AG04449 (cell line): ENCODE measurements around the gene STK4.

Source experiments
- CTCF ChIA-PET: fragments of 350-600 bp; formaldehyde crosslinking; extraction: SDS; loops from one replicate; lab custom pipeline; 2021; ENCODE audit warnings: antibody characterized with exemption; lab: Yijun Ruan, JAX
- POLR2A ChIA-PET: fragments of 400-600, 350-600 bp; formaldehyde crosslinking; extraction: SDS; loops from one replicate; lab custom pipeline; 2020; ENCODE audit warnings: antibody characterized with exemption, inconsistent platforms; lab: Yijun Ruan, JAX
- DNase-seq: peaks from one replicate; pipeline ENCODE4 v3.0.0-alpha.2; 2010; ENCODE audit warnings: low read depth, low spot score
- H3K4me3 ChIP-seq: 2 replicates; pipeline ENCODE4 v1.5.1; 2011; ENCODE audit warnings: low read depth, mild to moderate bottlenecking, control low read depth, low read length
- TF ChIP-seq, protein P1 (sequence below): IDR thresholded peaks from one replicate; pipeline ENCODE4 v1.5.1; 2011; ENCODE audit warnings: mild to moderate bottlenecking, moderate library complexity, low read length, control low read depth, inconsistent platforms; ENCODE audit not compliant: insufficient read depth; ENCODE audit errors: missing control alignments

STK4 gene

DNA sequence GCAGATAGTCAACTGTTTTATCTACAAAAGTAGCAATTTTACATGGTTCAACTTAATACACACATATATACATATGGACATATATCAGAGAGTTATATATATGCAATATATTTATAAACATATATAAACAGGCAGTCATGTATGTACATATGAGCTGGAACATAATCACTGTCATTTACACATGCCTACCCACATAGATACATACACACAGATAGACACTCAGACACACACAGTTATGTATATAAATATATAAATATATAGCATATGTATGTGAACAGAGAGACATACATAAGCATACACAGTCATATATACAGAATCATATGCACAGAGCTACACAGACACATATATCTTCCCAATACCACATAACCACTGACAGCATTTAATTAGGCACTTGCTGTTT lies 146.4 kb downstream of the STK4 start:
- ChIA-PET POLR2A (no interaction called here), CTCF (interaction anchor here (0.7 to 14.1 kb wide), 23 partner anchors 8 to 324 kb away, joined by 3 to 231 read pairs (median 6); partner anchors contain the start of gene KCNS1)
- DNase-seq: no peak
- TF ChIP-seq, protein P1, sequence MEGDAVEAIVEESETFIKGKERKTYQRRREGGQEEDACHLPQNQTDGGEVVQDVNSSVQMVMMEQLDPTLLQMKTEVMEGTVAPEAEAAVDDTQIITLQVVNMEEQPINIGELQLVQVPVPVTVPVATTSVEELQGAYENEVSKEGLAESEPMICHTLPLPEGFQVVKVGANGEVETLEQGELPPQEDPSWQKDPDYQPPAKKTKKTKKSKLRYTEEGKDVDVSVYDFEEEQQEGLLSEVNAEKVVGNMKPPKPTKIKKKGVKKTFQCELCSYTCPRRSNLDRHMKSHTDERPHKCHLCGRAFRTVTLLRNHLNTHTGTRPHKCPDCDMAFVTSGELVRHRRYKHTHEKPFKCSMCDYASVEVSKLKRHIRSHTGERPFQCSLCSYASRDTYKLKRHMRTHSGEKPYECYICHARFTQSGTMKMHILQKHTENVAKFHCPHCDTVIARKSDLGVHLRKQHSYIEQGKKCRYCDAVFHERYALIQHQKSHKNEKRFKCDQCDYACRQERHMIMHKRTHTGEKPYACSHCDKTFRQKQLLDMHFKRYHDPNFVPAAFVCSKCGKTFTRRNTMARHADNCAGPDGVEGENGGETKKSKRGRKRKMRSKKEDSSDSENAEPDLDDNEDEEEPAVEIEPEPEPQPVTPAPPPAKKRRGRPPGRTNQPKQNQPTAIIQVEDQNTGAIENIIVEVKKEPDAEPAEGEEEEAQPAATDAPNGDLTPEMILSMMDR: no peak
- no peak overlapping the region for H3K4me3 ChIP-seq

DNA sequence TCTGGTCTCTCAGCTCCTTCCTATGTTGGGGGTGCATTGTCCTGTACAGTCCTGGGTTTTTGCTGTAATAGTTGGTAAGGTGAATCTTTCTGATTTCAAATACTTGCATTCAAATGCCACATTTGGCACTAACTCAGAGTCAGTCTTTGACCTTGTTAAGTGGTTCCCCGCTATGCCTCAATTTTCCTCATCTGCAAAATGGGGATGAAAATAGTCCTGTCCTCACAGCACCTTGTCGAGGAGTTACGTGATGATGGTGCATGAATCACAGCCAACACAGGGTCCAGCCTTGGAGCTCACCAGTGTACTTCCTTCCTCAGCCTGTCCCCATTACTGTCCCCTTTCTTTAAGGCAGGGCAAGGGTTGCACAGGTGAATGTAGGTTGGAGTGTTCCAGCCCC lies 147.6 kb downstream of the STK4 start:
- TF ChIP-seq, protein P1: no peak
- POLR2A ChIA-PET: no interaction called here

DNA sequence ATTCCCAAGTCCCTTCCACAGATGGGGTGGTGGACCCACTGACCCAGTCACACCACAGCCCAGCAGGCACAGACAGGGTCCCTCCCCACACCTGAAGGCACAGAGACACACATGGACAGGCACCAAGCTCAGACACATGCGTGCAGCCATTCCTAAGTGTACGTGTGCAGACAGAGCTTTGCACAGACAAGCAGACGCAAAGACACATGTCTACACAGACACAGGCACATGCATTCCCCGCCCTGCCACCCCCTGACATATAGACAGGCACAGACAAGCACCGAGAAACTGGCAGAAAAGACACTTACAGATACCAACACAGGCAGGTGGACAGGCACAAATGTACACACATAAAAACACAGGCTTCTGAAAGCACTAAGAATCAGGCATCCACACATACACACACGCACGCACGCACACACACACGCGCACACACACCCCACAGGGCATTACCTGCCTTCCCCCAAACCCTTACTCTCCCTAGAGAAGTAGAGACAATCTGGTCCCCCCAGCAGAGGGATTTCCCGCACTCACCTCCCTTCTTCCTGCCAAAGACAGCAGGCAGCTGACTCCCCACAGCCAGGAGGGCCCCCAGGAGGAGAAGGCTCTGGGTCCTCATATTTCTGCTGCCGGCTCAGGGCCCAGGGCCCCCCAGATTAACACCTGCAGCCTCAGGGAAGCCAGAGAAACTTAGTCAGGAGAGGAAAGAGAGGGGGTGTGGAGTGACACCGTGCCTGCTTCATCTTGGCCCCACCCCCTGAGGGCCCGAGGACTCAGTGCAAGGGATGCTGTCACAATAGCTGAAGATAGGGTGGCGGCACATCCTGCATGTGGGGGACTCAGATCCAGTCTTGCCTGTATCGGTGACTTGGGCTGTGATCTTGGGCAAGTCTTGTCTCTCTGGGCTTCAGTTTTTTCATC lies 148.4 kb downstream of the STK4 start, which contains the start of gene WFDC5:
WFDC5 (minus strand) TSS at position 710 of the 921 bp plus-strand sequence; CDS start at position 619, 91 bp downstream.
- POLR2A ChIA-PET: no interaction called here
- CTCF ChIA-PET: interaction anchor here (1.9 to 14.1 kb wide), 4 partner anchors 19 to 178 kb away, joined by 7 to 231 read pairs (median 126); partner anchors contain the start of gene KCNS1
- TF ChIP-seq, protein P1: no peak
- no peak within 1 kb of the TSS for H3K4me3 ChIP-seq
- no peak for DNase-seq

More for the DNA sequence above, 147.6 kb downstream of the STK4 start:
- H3K4me3 ChIP-seq: no peak overlapping the region
- CTCF ChIA-PET: interaction anchor here (1.2 to 14.1 kb wide), 8 partner anchors 18 to 191 kb away, joined by 3 to 231 read pairs (median 13); partner anchors contain the start of gene KCNS1
- DNase-seq: no peak

DNA sequence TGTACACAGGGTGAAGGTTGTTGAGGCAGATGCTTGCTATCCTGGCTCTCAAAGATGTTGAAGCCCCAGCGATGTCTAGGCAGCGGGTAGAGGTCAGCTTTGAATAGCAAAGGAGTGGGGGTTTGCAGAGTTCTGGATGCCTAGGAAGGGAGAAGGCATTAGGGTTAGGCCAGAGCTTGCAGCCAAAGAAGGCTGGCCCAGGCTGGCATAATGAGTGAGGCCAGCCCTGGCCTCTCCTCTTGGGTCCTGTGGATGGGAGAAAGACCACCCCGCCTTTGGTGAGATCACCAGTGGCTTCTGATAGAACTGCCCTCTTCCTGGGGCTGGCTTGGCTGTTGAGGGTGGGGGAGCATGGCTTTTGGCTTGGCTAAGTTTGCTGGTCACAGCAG lies 149.1 kb downstream of the STK4 start:
- DNase-seq: no peak
- TF ChIP-seq, protein P1: no peak
- POLR2A ChIA-PET: no interaction called here
- CTCF ChIA-PET: interaction anchor here (12.0 to 14.1 kb wide), 3 partner anchors 19 to 177 kb away, joined by 112 to 231 read pairs (median 141); partner anchors contain the start of gene KCNS1
- H3K4me3 ChIP-seq: no peak overlapping the region

DNA sequence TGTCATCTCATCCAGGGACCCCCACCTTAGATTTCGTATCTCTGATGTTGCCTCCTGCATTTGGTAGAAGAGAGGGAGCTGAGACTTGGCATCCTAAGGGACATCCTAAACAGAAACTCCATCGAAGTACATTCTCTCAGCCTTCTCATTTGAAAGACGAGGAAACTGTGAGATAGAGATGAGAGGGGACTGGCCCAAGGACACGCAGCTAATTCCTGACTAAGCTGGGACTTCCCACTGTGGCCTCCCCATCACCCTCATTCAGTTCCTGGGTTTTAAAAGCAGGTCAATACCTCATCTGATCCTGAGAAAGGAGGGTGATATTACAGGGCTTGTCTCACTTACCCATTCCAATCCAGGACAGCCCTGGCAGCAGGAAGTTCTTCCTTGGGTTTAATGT lies 149.5 kb downstream of the STK4 start:
- no peak overlapping the region for H3K4me3 ChIP-seq
- ChIA-PET CTCF (interaction anchor here (1.8 to 14.1 kb wide), 2 partner anchors 20 to 176 kb away, joined by 4 to 112 read pairs; no protein-coding TSS in a partner anchor), POLR2A (no interaction called here)
- TF ChIP-seq, protein P1: no peak
- DNase-seq: no peak

DNA sequence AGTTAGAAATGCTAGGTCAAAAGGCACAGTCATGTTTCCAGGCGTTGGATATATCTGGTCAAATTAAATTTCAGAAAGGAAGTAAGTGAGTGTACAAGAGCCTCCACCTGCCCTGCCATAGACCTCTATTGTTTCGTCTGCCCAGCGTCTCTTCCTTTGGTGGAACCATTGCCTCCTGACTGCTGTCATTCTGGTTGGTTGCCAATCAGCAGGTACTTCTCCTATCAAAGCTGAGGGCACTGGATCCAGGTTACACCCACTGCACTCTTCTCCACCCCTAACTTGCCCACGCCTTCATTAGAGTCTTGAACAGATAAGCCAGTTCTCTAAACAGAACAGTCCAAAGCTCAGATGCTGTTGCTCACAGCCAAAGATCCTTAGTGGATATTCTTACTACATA lies 151.3 kb downstream of the STK4 start:
- no peak for DNase-seq
- POLR2A ChIA-PET: no interaction called here
- CTCF ChIA-PET: interaction anchor here (1.0 to 3.0 kb wide), 4 partner anchors 21 to 175 kb away, joined by 4 to 9 read pairs (median 5); no protein-coding TSS in a partner anchor

More for the DNA sequence above, 151.3 kb downstream of the STK4 start:
- TF ChIP-seq, protein P1: no peak
- H3K4me3 ChIP-seq: no peak overlapping the region
